ENCODE data around the gene PRODH2.

Gene PRODH2

GRCh38 chr19:35812220-35813042, at the start of gene PRODH2:
Gene PRODH2, minus strand, starts transcription at chr19:35812845. Its CDS starts 40 bp downstream, at chr19:35812805.
- no peak for DNase-seq (ENCODE audit: low read depth in 2 of 2)

- no peak for DNase-seq (ENCODE audit: low read depth in 2 of 2)
Observed at GRCh38 chr19:35861640-35862160, 49.1 kb upstream of the PRODH2 start.

GRCh38 chr19:35860818-35861639, 48.4 kb upstream of the PRODH2 start:
- DNase-seq (ENCODE audit: low read depth in 2 of 2), result no peak

- DNase-seq (ENCODE audit: low read depth in 2 of 2), result no peak
Observed at GRCh38 chr19:35860436-35860817, 47.8 kb upstream of the PRODH2 start.

GRCh38 chr19:35859414-35859813, 46.8 kb upstream of the PRODH2 start:
- DNase-seq (ENCODE audit: low read depth in 2 of 2), result no peak

- DNase-seq (ENCODE audit: low read depth in 2 of 2), result no peak
Observed at GRCh38 chr19:35858311-35858710, 45.7 kb upstream of the PRODH2 start.

GRCh38 chr19:35856546-35857149, 44.0 kb upstream of the PRODH2 start, which contains the start of gene KIRREL2:
Gene KIRREL2, plus strand, starts transcription at chr19:35856911. Its CDS starts 209 bp downstream, at chr19:35857120.
- no peak for DNase-seq (ENCODE audit: low read depth in 2 of 2)

- DNase-seq (ENCODE audit: low read depth in 2 of 2), result no peak
Observed at GRCh38 chr19:35853038-35853756, 40.6 kb upstream of the PRODH2 start.

GRCh38 chr19:35852029-35852780, 39.6 kb upstream of the PRODH2 start, which contains the start of gene NPHS1:
Gene NPHS1, minus strand, starts transcription at chr19:35852504. Its CDS starts 667 bp downstream, at chr19:35851837.
- DNase-seq (ENCODE audit: low read depth in 2 of 2), result no peak

- DNase-seq (ENCODE audit: low read depth in 2 of 2), result no peak
Observed at GRCh38 chr19:35851213-35852028, 38.8 kb upstream of the PRODH2 start.

- no peak for DNase-seq (ENCODE audit: low read depth in 2 of 2)
Observed at GRCh38 chr19:35848919-35849505, 36.4 kb upstream of the PRODH2 start.

- DNase-seq (ENCODE audit: low read depth in 2 of 2), result no peak
Observed at GRCh38 chr19:35848486-35848885, 35.8 kb upstream of the PRODH2 start.

GRCh38 chr19:35847911-35848310, 35.3 kb upstream of the PRODH2 start:
- DNase-seq (ENCODE audit: low read depth in 2 of 2), result no peak

GRCh38 chr19:35846038-35846668, 33.5 kb upstream of the PRODH2 start:
- no peak for DNase-seq (ENCODE audit: low read depth in 2 of 2)

- no peak for DNase-seq (ENCODE audit: low read depth in 2 of 2)
Observed at GRCh38 chr19:35845215-35846037, 32.8 kb upstream of the PRODH2 start.

GRCh38 chr19:35844482-35845214, 32.0 kb upstream of the PRODH2 start:
- no peak for DNase-seq (ENCODE audit: low read depth in 2 of 2)

All from stimulated activated CD4-positive, alpha-beta T cell treated with anti-CD3 and anti-CD28 coated beads, Interleukin-15, amount 100 ng/mL, for 48 hours (primary cell).